Measurements from ENCODE around the gene DBNL. TPM values are rescaled to one million over a fixed set of nuclear protein-coding genes. Genes with fewer than 3 reads are reported as not detected.

DBNL gene
- total RNA-seq, 2 donors from 2014 or later = 118 to 120 TPM

DNA sequence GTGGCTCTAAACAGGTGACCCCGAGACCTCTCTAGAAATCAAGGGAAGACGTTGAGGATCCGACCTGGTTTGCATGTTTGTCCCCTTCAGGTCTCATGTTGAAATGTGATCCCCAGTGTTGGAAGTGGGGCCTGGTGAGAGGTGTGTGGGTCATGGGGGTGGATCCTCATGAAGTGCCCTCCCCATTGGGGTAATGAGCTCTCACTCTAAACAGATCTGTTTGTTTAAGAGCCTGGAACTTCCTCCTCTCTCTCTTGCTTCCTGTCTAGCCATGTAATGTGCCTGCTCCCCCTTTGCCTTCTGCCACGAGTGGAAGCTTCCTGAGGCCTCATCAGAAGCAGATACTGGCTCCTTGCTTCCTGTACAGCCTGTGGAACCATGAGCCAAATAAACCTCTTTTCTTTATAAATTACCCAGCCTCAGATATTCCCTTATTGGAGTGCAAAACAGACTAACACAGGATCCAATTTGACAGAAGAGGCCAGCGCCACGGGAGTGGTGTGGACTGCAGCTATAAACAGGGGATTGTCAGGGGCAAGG, 48.7 kb downstream of the DBNL start:
- no peaks in the 10 kb centered on the region for H3K27me3 ChIP-seq (replicated peaks; ENCODE audit: insufficient read depth)
- H3K4me1 ChIP-seq (replicated peaks) = no peaks in the 10 kb centered on the region
- no peak overlapping the region for H3K27ac ChIP-seq
- DNase-seq (ENCODE audit: low spot score) = no peak
- no peak overlapping the region for H3K4me3 ChIP-seq
- no peaks in the 10 kb centered on the region for H3K9me3 ChIP-seq
- intact Hi-C loops (cut with DNase I) = no loop called here
- no peaks in the 10 kb centered on the region for H3K36me3 ChIP-seq
- WGBS = 67% methylated on average over 6 of the region's 6 CpGs
- TF ChIP-seq, protein P1, sequence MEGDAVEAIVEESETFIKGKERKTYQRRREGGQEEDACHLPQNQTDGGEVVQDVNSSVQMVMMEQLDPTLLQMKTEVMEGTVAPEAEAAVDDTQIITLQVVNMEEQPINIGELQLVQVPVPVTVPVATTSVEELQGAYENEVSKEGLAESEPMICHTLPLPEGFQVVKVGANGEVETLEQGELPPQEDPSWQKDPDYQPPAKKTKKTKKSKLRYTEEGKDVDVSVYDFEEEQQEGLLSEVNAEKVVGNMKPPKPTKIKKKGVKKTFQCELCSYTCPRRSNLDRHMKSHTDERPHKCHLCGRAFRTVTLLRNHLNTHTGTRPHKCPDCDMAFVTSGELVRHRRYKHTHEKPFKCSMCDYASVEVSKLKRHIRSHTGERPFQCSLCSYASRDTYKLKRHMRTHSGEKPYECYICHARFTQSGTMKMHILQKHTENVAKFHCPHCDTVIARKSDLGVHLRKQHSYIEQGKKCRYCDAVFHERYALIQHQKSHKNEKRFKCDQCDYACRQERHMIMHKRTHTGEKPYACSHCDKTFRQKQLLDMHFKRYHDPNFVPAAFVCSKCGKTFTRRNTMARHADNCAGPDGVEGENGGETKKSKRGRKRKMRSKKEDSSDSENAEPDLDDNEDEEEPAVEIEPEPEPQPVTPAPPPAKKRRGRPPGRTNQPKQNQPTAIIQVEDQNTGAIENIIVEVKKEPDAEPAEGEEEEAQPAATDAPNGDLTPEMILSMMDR (IDR thresholded peaks at IDR 0.05) = no peak
- TF ChIP-seq POLR2AphosphoS5 (IDR thresholded peaks at IDR 0.05) (no peak), POLR2A (IDR thresholded peaks at IDR 0.05) (no peak)

DNA sequence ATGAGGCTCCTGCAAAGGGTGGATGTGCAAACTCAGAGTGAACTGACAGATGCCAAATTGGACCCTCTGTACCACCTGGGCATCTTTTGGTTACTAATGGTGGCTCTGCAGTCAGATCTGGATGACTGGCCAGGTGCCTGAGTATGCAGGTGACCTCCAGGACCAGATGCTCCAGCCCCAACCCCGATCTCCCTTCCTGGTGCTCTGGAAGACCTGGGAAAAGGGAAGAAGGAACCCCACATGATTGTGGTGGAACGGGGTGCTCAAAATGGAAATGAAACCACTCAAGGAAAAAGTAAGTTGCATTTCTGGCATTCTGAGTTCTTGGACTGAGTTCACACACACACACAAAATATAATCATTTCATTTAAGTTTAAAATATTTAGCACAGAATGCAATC, 49.9 kb downstream of the DBNL start:
- Histone ChIP-seq H3K36me3 (no peaks in the 10 kb centered on the region), H3K27ac (no peak overlapping the region), H3K27me3 (replicated peaks; ENCODE audit: insufficient read depth) (no peaks in the 10 kb centered on the region), H3K4me3 (no peak overlapping the region), H3K9me3 (no peaks in the 10 kb centered on the region), H3K4me1 (replicated peaks) (no peaks in the 10 kb centered on the region)
- 47% methylated on average over 2 of the region's 2 CpGs for WGBS
- no peak for TF ChIP-seq POLR2AphosphoS5 (IDR thresholded peaks at IDR 0.05)
- TF ChIP-seq POLR2A (IDR thresholded peaks at IDR 0.05) = no peak
- TF ChIP-seq, protein P1 (IDR thresholded peaks at IDR 0.05) = no peak
- no peak for DNase-seq (ENCODE audit: low spot score)
- intact Hi-C loops (cut with DNase I) = no loop called here

DNA sequence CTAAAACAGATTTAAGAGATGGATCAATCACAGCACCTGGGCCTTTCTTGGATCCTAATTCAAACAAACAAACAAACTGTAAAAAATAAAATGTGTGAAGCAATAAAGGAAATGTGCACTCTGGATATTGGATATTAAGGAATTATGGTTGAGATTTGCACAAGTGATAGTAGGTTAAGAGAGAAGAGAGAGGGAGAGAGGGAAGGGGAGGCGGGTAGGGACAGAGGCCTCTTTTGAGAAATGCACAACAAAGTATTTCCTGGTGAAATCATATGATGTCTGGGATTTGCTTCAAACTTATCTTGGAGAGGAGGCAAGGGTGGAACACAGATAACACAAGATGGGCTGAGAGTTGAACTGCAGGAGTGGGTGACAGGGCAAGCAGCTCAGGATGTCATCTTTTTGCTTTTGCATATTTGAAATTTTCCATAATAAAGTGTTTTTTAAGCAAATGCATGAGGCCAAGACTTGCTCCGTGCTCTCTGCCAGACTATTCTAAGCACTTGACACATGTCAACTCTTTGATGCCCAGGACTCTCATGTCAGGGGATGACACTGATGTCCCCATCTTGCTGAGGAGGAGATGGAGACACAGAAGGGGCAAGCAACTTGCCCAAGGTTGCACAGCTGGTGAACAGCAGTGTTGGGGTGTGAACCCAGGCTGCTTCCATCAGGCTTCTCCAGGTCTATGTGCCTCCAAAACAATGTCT, 50.5 kb downstream of the DBNL start:
- Histone ChIP-seq H3K9me3 (no peaks in the 10 kb centered on the region), H3K27ac (no peak overlapping the region), H3K4me3 (no peak overlapping the region), H3K4me1 (replicated peaks) (no peaks in the 10 kb centered on the region), H3K27me3 (replicated peaks; ENCODE audit: insufficient read depth) (no peaks in the 10 kb centered on the region), H3K36me3 (no peaks in the 10 kb centered on the region)
- intact Hi-C loops (cut with DNase I) = no loop called here
- DNase-seq (ENCODE audit: low spot score) = no peak
- WGBS = 44% methylated on average over 2 of the region's 2 CpGs
- TF ChIP-seq POLR2A (IDR thresholded peaks at IDR 0.05) = no peak
- no peak for TF ChIP-seq POLR2AphosphoS5 (IDR thresholded peaks at IDR 0.05)
- TF ChIP-seq, protein P1 (IDR thresholded peaks at IDR 0.05) = no peak

DNA sequence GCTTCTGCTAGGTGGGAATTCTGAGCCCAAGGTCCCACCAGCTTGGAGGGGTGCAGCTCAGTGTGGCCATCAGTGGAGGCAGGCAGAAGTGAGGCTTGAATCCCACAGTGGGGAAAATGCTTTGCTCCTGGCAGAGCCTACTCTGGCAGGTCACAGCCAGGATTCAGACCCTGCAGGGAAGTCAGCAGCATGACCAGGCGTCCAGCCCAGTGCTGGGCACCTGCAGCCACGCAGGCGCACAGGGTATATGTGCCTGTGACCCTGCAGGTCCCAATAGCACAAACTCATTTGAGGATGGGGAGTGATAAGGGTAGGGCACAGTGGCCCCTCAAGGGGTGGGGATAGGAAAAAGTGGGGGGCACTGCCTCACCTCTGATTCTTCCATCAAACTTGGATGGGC, 51.3 kb downstream of the DBNL start:
- WGBS = 100% methylated on average over 3 of the region's 3 CpGs
- TF ChIP-seq POLR2A (IDR thresholded peaks at IDR 0.05) (no peak), POLR2AphosphoS5 (IDR thresholded peaks at IDR 0.05) (no peak)
- TF ChIP-seq, protein P1 (IDR thresholded peaks at IDR 0.05) = no peak
- H3K27me3 ChIP-seq (replicated peaks; ENCODE audit: insufficient read depth) = no peaks in the 10 kb centered on the region
- DNase-seq (ENCODE audit: low spot score) = no peak
- no peaks in the 10 kb centered on the region for H3K36me3 ChIP-seq
- intact Hi-C loops (cut with DNase I) = no loop called here
- no peak overlapping the region for H3K4me3 ChIP-seq
- no peaks in the 10 kb centered on the region for H3K4me1 ChIP-seq (replicated peaks)
- H3K27ac ChIP-seq = no peak overlapping the region
- no peaks in the 10 kb centered on the region for H3K9me3 ChIP-seq

DNA sequence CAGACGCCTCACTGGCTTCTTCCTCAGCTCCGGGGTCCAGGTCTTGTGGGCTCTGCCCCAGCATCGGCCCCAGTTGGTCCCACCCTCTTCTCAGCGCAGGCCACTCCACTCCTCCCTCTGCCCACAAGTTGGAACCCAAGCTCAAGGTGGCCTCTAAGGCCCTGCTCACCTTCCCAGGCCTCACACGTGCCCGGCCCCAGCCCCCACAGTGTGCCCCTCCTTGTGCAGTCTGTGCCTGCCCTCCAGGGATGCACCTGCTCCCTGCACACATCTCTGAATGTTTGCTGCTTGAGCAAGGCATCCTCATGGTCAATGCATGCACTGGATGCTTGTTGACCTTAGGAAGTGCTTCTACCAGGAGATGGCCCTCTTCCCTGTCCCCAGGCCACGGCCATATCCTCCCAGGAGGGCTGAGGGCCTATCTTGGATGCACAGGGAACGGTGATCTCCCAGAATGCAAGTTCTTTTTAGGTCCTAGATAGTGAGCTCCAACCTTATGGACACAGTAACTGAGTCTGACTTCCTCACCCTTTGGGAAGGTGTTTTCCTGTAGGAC, 51.9 kb downstream of the DBNL start:
- no peak overlapping the region for H3K27ac ChIP-seq
- H3K27me3 ChIP-seq (replicated peaks; ENCODE audit: insufficient read depth) = no peaks in the 10 kb centered on the region
- H3K4me3 ChIP-seq = no peak overlapping the region
- H3K36me3 ChIP-seq = no peaks in the 10 kb centered on the region
- WGBS = 89% methylated on average over 8 of the region's 8 CpGs
- TF ChIP-seq, protein P1 (IDR thresholded peaks at IDR 0.05) = no peak
- TF ChIP-seq POLR2A (IDR thresholded peaks at IDR 0.05) = no peak
- no peak for TF ChIP-seq POLR2AphosphoS5 (IDR thresholded peaks at IDR 0.05)
- no peaks in the 10 kb centered on the region for H3K4me1 ChIP-seq (replicated peaks)
- no peaks in the 10 kb centered on the region for H3K9me3 ChIP-seq
- no peak for DNase-seq (ENCODE audit: low spot score)
- intact Hi-C loops (cut with DNase I) = no loop called here
